AG09319 (cell line): ENCODE results near the gene SELE.

Experiments used
- DNase-seq: peaks from one replicate; pipeline ENCODE4 v3.0.0-alpha.2; 2010; ENCODE audit warnings: low read depth; ENCODE audit errors: extremely low read depth
- TF ChIP-seq, protein P1 (sequence below): IDR thresholded peaks from 2 replicates; pipeline ENCODE4 v1.5.1; 2011; ENCODE audit warnings: low read depth, mild to moderate bottlenecking, inconsistent platforms, low read length, moderate library complexity

The SELE gene

GRCh38 chr1:169741666-169742394 lies 8.0 kb upstream of the SELE start:
- DNase-seq = peak; percentile 16
- TF ChIP-seq, protein P1, sequence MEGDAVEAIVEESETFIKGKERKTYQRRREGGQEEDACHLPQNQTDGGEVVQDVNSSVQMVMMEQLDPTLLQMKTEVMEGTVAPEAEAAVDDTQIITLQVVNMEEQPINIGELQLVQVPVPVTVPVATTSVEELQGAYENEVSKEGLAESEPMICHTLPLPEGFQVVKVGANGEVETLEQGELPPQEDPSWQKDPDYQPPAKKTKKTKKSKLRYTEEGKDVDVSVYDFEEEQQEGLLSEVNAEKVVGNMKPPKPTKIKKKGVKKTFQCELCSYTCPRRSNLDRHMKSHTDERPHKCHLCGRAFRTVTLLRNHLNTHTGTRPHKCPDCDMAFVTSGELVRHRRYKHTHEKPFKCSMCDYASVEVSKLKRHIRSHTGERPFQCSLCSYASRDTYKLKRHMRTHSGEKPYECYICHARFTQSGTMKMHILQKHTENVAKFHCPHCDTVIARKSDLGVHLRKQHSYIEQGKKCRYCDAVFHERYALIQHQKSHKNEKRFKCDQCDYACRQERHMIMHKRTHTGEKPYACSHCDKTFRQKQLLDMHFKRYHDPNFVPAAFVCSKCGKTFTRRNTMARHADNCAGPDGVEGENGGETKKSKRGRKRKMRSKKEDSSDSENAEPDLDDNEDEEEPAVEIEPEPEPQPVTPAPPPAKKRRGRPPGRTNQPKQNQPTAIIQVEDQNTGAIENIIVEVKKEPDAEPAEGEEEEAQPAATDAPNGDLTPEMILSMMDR = no peak

GRCh38 chr1:169739980-169740379 lies 6.1 kb upstream of the SELE start:
- TF ChIP-seq, protein P1 = no peak

DNA sequence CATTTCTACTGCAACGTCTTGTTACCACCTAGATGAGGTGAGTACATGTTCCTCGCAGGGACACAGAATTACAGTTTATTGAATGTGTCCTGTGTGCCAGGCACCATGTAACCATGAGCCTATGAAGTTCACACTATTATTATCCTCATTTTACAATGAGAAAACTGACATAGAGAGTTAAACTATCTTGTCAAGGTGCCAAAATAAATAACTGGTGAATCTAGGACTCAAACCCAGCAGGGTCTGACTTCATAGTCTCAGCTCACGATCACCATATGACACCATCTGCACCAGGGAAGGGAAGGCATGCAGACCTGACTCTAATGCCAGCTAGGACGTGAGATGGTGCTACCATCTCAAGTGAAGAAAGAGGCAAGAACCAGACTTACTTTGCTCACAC lies 2.4 kb downstream of the SELE start:
- no peak for DNase-seq
- TF ChIP-seq, protein P1 = no peak

More at GRCh38 chr1:169739980-169740379, 6.1 kb upstream of the SELE start:
- no peak for DNase-seq

DNA sequence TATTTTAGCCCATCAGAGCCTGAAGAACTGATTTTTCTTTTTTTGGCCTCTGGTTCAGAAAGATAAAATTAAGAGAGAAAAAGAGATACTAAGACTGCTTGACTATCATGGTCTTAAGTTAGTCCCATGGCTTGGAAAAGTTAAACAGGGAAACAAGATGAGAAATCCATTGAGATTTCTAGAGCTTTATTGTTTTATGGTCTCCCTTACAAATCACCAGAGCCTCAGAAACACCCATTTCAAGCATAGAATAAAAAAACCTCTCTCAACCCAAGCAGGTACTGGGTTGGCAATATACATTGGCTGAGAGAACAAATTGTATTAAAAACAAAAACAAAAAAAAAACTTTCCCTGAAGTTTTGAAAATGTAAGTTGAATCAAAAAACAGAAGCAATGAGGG lies 3.9 kb downstream of the SELE start:
- DNase-seq = no peak
- TF ChIP-seq, protein P1 = no peak

DNA sequence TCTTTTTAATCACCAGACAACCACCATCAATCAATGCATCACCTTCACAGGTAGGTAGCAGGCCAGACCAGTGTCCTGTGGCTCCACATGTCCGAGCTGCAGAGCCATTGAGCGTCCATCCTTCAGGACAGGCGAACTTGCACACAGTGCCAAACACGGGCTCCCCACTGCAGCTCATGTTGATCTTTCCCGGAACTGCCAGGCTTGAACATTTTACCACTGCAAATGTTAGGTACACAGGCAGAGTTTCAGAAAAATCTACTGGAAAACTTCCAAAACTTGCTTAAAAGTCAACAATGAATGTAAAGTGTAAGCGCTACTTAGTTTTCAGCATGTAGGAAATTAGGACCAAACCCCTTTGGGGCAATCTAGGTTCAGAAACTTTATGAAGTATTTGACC lies 6.6 kb downstream of the SELE start:
- DNase-seq = no peak
- TF ChIP-seq, protein P1 = no peak

DNA sequence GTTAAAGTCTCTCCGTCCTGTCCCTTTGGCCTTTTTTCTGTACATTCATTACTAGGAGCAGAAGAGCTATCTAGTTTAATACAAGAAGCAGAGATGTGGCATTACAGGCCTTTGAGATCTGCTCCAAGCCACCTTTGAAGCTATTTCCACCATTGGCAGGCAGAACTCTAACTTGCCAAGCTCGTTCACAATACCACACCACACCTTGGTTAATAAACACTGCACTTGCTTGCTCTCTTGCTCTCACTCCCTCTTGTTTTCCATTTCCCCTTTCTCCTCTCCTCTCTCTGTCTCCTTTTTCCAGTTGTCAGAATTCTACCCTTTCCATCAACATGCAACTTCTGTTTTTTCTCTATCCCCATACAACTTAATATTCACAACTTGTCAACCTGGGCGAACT lies 7.0 kb downstream of the SELE start:
- TF ChIP-seq, protein P1 = no peak
- DNase-seq = no peak

DNA sequence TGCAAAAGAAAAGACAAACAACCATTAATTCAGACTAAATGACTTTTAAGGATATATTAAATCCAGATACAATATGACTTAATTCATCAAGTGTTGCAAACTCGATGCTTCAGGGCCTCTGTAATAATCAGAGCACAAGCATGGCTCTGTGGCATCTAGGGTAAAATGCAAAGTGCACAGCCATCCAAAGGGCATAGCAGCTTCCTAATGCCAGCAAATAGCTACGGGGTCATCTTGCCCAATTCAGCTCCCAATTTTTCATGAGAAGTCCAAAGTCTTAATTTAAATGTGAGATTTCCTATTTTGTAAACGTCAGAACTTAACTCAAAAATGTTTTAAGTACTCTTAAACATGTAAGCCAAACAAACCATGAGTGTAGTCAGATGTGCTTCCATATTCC lies 7.9 kb downstream of the SELE start:
- TF ChIP-seq, protein P1 = no peak
- DNase-seq = no peak
